ENCODE data around the gene COL23A1.

COL23A1 gene

DNA sequence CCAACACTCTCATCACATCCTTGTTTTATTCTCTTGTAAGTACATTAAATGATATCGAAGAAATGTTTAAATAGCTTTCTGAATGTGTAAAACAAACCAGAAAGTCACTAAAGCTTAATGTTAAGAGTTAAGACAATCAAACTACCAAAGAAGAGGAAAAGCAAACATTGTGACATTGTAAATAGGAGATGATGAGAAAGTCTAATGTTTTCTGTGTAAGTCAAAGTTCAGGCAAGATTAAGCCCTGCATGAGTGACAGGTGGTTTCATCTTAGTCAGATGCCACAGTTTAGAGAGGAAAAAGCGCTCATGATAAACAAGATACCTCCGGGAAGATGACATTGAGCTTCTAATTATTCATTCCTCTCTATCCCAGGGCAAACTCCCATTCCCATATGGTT, 306.7 kb downstream of the COL23A1 start:
- Histone ChIP-seq H3K4me3 (ENCODE audit: insufficient read depth, low read depth, low read length) (no peak overlapping the region), H3K9me3 (ENCODE audit: control insufficient read depth, low read length) (peaks cover 3% of the 10 kb centered on the region), H3K27me3 (ENCODE audit: control insufficient read depth, insufficient read depth, low read length, poor library complexity, severe bottlenecking) (peaks cover 4% of the 10 kb centered on the region), H3K27ac (ENCODE audit: insufficient read depth, low read depth, low read length, poor library complexity, severe bottlenecking) (no peak overlapping the region), H3K4me1 (ENCODE audit: control insufficient read depth, insufficient read depth, low read length) (no peaks in the 10 kb centered on the region), H3K36me3 (ENCODE audit: control insufficient read depth, insufficient read depth, low read length) (no peaks in the 10 kb centered on the region)
- 93 to 99% methylated on average over 3 of the region's 3 CpGs for WGBS, 2 experiments

DNA sequence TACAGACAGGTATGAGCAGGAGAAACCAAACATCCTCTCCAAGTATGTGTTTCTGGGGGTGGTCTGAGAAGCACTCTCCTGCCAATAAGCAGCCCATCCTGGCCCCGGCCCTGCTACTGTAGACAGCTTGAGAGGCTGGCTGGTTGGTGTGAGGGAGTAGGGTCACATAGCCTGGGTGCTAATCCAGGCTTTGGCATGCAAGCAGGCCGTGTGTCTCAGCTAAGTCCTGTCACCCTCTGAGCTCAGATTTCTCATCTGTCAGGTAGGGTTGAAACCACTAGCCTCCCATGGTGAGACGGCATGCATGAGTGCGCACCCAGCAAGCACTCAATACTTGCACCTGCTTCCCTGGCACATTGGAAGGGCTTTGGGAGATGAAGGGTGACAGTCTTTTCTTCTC, 307.8 kb downstream of the COL23A1 start:
- WGBS, 2 experiments, result 91 to 93% methylated on average over 4 of the region's 4 CpGs
- H3K9me3 ChIP-seq (ENCODE audit: control insufficient read depth, low read length), result peaks cover 3% of the 10 kb centered on the region

DNA sequence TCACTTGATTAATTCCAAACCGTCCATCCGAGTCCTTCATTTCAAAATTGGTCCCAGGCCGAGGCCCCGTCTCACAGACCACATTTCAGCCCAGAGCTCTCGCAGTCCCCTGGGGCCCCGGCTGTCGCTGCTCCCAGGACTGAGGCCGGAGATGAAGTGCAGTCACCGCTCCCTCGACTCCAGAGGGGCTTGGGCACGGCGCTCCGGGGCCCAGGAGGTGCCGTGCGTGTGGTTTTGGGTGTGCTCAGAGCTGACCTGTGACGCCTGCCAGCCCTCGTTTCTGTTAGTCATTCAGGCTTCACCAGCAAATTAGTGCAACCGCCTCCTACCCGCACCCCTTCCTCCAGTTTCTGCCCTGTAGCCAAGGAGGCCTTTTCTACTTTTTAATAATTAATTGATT, 308.9 kb downstream of the COL23A1 start:
- WGBS, 2 experiments, result 90 to 94% methylated on average over 19 of the region's 19 CpGs
- peaks cover 3% of the 10 kb centered on the region for H3K9me3 ChIP-seq (ENCODE audit: control insufficient read depth, low read length)

More for the DNA sequence above, 307.8 kb downstream of the COL23A1 start:
- H3K27ac ChIP-seq (ENCODE audit: insufficient read depth, low read depth, low read length, poor library complexity, severe bottlenecking), result no peak overlapping the region
- no peaks in the 10 kb centered on the region for H3K36me3 ChIP-seq (ENCODE audit: control insufficient read depth, insufficient read depth, low read length)
- no peaks in the 10 kb centered on the region for H3K4me1 ChIP-seq (ENCODE audit: control insufficient read depth, insufficient read depth, low read length)
- peaks cover 4% of the 10 kb centered on the region for H3K27me3 ChIP-seq (ENCODE audit: control insufficient read depth, insufficient read depth, low read length, poor library complexity, severe bottlenecking)
- no peak overlapping the region for H3K4me3 ChIP-seq (ENCODE audit: insufficient read depth, low read depth, low read length)

DNA sequence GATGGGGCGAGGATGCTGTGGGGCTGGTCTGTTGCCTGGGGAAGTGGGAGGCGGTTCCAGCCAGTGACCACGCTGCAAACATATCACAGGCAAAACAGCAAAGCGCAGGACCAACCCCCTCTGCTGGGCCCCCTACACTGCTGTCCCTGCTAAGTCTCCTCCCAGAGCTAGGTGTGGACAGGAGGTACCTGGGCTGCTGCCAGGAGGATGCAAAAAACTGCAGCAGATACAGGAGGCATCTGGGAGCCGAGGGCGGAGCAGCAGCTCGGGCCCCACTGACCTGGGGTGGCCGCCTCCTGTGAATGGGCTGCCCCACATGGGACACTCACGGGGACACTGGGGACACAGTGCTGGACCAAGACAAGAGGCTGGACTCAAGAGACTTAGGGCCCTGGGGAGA, 309.6 kb downstream of the COL23A1 start:
- Histone ChIP-seq H3K4me1 (ENCODE audit: control insufficient read depth, insufficient read depth, low read length) (no peaks in the 10 kb centered on the region), H3K4me3 (ENCODE audit: insufficient read depth, low read depth, low read length) (no peak overlapping the region), H3K36me3 (ENCODE audit: control insufficient read depth, insufficient read depth, low read length) (no peaks in the 10 kb centered on the region), H3K27ac (ENCODE audit: insufficient read depth, low read depth, low read length, poor library complexity, severe bottlenecking) (no peak overlapping the region), H3K27me3 (ENCODE audit: control insufficient read depth, insufficient read depth, low read length, poor library complexity, severe bottlenecking) (peaks cover 4% of the 10 kb centered on the region), H3K9me3 (ENCODE audit: control insufficient read depth, low read length) (peaks cover 3% of the 10 kb centered on the region)
- 93 to 96% methylated on average over 9 of the region's 9 CpGs for WGBS, 2 experiments

More for the DNA sequence above, 308.9 kb downstream of the COL23A1 start:
- H3K27ac ChIP-seq (ENCODE audit: insufficient read depth, low read depth, low read length, poor library complexity, severe bottlenecking), result no peak overlapping the region
- no peaks in the 10 kb centered on the region for H3K36me3 ChIP-seq (ENCODE audit: control insufficient read depth, insufficient read depth, low read length)
- H3K27me3 ChIP-seq (ENCODE audit: control insufficient read depth, insufficient read depth, low read length, poor library complexity, severe bottlenecking), result peaks cover 4% of the 10 kb centered on the region
- no peak overlapping the region for H3K4me3 ChIP-seq (ENCODE audit: insufficient read depth, low read depth, low read length)
- no peaks in the 10 kb centered on the region for H3K4me1 ChIP-seq (ENCODE audit: control insufficient read depth, insufficient read depth, low read length)

DNA sequence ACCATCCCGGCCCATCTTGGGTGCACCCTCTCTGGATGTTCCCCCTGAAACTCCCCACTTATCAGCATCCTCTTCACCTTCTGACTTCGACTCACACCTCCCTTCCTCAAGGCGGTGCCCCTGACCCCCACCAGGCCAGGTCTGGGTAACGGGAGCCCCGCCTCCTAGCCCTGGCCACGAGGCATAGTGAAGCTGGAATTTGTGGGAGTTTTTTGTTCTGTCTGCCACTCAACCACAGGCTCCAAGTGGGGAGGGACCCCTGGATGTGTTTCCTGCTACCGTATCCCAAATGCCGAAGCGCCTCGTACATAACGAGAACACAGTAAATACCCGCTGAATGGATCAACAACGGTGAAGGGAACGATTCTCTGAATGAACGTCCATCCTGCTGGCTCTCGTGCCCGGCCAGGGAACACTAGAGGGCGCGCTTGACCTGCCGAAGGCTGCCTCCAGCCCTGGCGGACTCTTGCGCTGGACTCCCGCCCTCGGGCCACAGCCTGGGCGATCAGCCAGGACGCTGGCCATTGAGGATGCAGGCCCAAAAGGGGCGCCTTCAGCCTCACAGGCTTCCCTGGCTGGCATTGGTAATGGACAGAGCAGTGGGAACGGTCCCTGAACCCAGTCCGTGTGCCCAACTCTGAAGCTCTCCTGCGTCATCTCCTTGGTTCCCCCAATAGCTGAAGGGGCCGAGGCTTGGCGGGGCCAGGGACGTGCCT, 310.3 kb downstream of the COL23A1 start:
- H3K27ac ChIP-seq (ENCODE audit: insufficient read depth, low read depth, low read length, poor library complexity, severe bottlenecking), result no peak overlapping the region
- H3K36me3 ChIP-seq (ENCODE audit: control insufficient read depth, insufficient read depth, low read length), result no peaks in the 10 kb centered on the region
- WGBS, 2 experiments, result 27 to 29% methylated on average over 33 of the region's 33 CpGs
- H3K9me3 ChIP-seq (ENCODE audit: control insufficient read depth, low read length), result peaks cover 3% of the 10 kb centered on the region
- no peak overlapping the region for H3K4me3 ChIP-seq (ENCODE audit: insufficient read depth, low read depth, low read length)
- peaks cover 4% of the 10 kb centered on the region for H3K27me3 ChIP-seq (ENCODE audit: control insufficient read depth, insufficient read depth, low read length, poor library complexity, severe bottlenecking)
- no peaks in the 10 kb centered on the region for H3K4me1 ChIP-seq (ENCODE audit: control insufficient read depth, insufficient read depth, low read length)

DNA sequence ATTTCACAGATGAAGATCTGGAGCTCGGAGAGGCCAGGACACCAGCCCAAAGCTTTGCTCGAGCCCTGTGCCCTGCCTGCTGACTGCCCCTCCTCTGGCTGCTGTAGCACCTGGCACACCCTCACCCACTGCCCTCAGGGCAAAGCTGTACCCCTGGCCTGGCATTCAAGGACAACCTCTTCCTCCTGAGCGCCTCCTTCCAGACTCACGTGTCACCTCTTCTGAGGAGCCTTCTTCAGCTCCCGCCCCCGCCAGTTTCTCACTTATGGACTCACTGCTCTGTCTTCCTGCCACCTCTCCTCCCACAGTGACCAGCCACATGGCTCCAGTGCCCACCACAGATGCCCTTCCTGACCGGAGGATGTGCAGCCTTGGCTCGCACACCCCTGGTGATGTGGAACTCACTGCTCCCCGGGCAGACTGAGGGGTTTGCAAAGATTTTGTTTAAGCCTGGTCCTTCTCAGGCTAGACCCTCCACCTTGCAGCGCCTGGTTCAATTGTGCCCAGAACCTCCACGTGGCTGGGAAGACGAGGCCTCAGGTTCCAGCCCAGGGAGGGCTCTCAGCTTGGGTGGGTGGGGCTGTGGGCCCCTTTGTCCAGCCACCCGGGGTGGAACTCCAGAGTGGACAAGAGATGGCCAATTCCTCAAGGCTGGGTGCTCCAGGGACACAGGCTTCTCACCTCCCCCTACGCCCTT, 311.0 kb downstream of the COL23A1 start:
- 89 to 91% methylated on average over 14 of the region's 14 CpGs for WGBS, 2 experiments
- Histone ChIP-seq H3K9me3 (ENCODE audit: control insufficient read depth, low read length) (peaks cover 3% of the 10 kb centered on the region), H3K27ac (ENCODE audit: insufficient read depth, low read depth, low read length, poor library complexity, severe bottlenecking) (no peak overlapping the region), H3K36me3 (ENCODE audit: control insufficient read depth, insufficient read depth, low read length) (no peaks in the 10 kb centered on the region), H3K4me1 (ENCODE audit: control insufficient read depth, insufficient read depth, low read length) (no peaks in the 10 kb centered on the region), H3K27me3 (ENCODE audit: control insufficient read depth, insufficient read depth, low read length, poor library complexity, severe bottlenecking) (peaks cover 4% of the 10 kb centered on the region), H3K4me3 (ENCODE audit: insufficient read depth, low read depth, low read length) (no peak overlapping the region)

DNA sequence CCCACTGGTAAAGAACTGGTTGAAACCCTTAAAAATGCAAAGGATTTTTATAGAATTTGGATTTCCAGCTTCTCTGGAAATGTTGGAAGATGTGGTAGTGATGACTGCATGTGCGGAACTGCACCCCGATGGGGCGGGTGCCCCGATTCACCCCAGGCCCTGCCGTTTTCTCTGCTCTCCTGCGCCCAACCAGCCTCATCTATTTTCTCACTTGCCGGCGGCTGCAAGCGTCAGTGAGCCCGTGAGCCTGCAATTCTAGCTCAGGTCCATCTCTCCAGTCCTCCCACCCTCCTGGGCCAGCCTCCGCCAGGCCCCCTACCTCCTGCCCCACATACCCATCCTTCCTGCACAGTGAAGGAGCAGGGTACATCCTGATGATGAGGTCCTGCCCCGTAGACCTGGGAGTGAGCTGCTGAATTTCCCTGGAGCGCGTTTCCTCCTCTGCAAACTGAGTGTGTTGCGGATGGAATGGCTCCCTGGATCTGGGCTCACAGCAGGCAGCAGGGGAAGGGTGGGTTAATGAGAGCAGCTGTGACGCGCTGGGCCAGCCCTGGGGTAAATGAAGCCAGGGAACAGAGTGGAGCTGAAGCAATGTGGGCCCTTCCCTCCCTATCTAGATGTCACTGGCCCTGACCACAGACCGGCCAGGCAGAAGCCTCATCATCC, 311.7 kb downstream of the COL23A1 start:
- Histone ChIP-seq H3K27me3 (ENCODE audit: control insufficient read depth, insufficient read depth, low read length, poor library complexity, severe bottlenecking) (peaks cover 4% of the 10 kb centered on the region), H3K27ac (ENCODE audit: insufficient read depth, low read depth, low read length, poor library complexity, severe bottlenecking) (no peak overlapping the region), H3K36me3 (ENCODE audit: control insufficient read depth, insufficient read depth, low read length) (no peaks in the 10 kb centered on the region), H3K9me3 (ENCODE audit: control insufficient read depth, low read length) (no peaks in the 10 kb centered on the region), H3K4me1 (ENCODE audit: control insufficient read depth, insufficient read depth, low read length) (no peaks in the 10 kb centered on the region), H3K4me3 (ENCODE audit: insufficient read depth, low read depth, low read length) (no peak overlapping the region)
- 87 to 88% methylated on average over 18 of the region's 18 CpGs for WGBS, 2 experiments

DNA sequence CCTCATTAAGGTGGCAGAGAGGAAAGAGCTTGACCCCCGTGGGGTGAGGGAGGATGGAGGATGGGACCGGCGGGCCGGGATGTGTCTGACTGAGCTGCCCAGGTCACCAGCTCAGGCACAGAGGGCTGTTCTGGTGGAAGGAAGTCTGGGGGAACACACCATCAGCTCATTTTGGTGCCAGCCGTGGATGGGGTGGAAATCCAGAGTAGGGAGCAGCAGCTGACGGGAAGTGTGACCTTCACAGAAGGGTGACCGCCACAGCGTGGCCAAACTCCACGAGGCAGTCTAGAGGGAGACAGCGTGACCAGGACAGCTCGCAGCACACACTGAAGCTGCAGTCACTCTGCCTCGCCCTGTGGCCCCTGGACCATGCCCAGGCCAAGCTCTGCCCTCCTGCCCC, 312.3 kb downstream of the COL23A1 start:
- no peak overlapping the region for H3K27ac ChIP-seq (ENCODE audit: insufficient read depth, low read depth, low read length, poor library complexity, severe bottlenecking)
- H3K27me3 ChIP-seq (ENCODE audit: control insufficient read depth, insufficient read depth, low read length, poor library complexity, severe bottlenecking), result peaks cover 4% of the 10 kb centered on the region
- H3K9me3 ChIP-seq (ENCODE audit: control insufficient read depth, low read length), result no peaks in the 10 kb centered on the region
- H3K4me3 ChIP-seq (ENCODE audit: insufficient read depth, low read depth, low read length), result no peak overlapping the region
- H3K36me3 ChIP-seq (ENCODE audit: control insufficient read depth, insufficient read depth, low read length), result no peaks in the 10 kb centered on the region
- WGBS, 2 experiments, result 78 to 79% methylated on average over 12 of the region's 12 CpGs
- no peaks in the 10 kb centered on the region for H3K4me1 ChIP-seq (ENCODE audit: control insufficient read depth, insufficient read depth, low read length)

DNA sequence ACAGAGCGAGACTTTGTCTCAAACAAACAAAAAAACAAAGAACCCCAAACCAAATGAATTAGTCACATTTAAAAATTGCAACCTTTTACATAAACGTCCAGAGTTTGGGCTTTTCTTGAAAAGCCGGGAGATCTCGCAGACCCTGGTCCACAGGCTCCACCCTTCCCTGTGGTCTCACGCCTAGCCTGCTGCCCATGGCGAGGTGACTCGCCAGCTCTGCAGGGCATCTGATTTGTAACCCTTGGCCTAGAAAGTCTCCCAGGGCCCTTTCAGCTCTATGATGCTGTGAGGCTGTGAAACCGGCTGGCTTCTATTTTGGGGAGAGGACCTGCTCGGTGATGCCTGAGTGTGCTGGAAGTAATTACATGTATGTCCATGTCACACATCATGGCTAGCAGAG, 312.8 kb downstream of the COL23A1 start:
- Histone ChIP-seq H3K4me3 (ENCODE audit: insufficient read depth, low read depth, low read length) (no peak overlapping the region), H3K27ac (ENCODE audit: insufficient read depth, low read depth, low read length, poor library complexity, severe bottlenecking) (no peak overlapping the region), H3K9me3 (ENCODE audit: control insufficient read depth, low read length) (no peaks in the 10 kb centered on the region), H3K36me3 (ENCODE audit: control insufficient read depth, insufficient read depth, low read length) (no peaks in the 10 kb centered on the region), H3K27me3 (ENCODE audit: control insufficient read depth, insufficient read depth, low read length, poor library complexity, severe bottlenecking) (peaks cover 4% of the 10 kb centered on the region), H3K4me1 (ENCODE audit: control insufficient read depth, insufficient read depth, low read length) (no peaks in the 10 kb centered on the region)
- 90 to 92% methylated on average over 9 of the region's 9 CpGs for WGBS, 2 experiments

DNA sequence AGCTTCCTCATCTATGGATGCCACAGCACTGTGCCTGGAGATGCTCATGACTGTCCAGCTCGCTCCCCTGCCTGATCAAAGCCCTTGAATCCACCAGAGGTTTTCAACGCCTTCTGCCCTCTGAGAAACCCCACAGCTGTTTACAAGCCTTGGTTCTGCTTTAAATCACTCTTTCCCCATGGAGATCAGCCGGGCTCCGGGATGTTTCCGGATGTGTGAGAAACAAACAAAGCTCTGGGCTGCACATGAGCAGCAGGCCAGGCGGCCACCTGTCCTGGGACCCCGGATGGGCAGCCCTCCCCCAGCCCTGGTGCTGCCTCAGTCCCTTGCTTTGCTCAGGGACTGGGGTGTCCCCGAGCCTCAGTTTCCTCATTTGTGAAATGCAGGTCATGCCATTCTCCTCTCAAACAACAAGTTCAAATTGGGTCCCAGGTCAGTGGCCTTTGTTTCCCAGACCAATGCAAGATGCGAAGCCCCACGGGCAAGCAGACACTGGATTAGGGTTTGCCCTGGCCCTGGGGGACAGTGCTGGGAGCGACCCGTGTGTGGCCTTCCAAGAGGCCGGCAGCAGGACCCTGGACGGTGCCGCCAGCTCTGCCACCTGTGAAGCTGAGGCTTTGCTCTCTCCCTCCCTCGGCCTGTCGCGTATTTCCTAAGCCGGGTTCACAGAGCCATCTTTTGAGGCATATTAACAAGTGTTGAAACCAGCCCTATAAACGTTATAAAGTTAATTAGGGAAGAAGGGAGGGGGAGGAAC, 315.2 kb downstream of the COL23A1 start:
- no peak overlapping the region for H3K27ac ChIP-seq (ENCODE audit: insufficient read depth, low read depth, low read length, poor library complexity, severe bottlenecking)
- peaks cover 12% of the 10 kb centered on the region for H3K4me1 ChIP-seq (ENCODE audit: control insufficient read depth, insufficient read depth, low read length)
- H3K4me3 ChIP-seq (ENCODE audit: insufficient read depth, low read depth, low read length), result no peak overlapping the region
- H3K9me3 ChIP-seq (ENCODE audit: control insufficient read depth, low read length), result no peaks in the 10 kb centered on the region
- no peaks in the 10 kb centered on the region for H3K36me3 ChIP-seq (ENCODE audit: control insufficient read depth, insufficient read depth, low read length)
- no peaks in the 10 kb centered on the region for H3K27me3 ChIP-seq (ENCODE audit: control insufficient read depth, insufficient read depth, low read length, poor library complexity, severe bottlenecking)
- 93 to 94% methylated on average over 20 of the region's 20 CpGs for whole genome bisulfite sequencing, 2 experiments

Data from ectodermal cell (in vitro differentiated cells).